ENCODE measurements around the gene NEDD4L.

NEDD4L gene

DNA sequence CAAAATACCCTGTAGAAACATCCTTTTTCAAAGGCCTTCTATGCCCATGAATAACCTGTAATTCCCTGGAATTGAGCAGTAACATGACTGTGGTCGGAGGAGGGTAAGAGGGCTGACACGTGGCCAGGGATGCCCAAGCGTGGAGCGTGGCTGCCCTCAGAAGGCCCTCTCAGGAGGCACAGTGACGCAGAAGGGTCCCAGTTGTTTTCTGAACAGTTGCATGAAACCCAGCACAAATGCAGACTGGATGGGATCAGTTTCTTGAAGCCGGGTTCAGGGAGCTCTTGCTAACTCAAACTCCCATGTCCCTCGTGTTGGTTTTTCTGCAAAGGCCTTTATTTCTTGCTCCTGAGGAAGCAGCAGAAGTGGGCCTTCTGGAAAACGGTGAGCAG lies 347.9 kb downstream of the NEDD4L start:
- DNase-seq, result no peak

GRCh38 chr18:58392324-58393000 lies 348.4 kb downstream of the NEDD4L start:
- peak in 2 of 51 donors; percentile 8 to 9 for DNase-seq

DNA sequence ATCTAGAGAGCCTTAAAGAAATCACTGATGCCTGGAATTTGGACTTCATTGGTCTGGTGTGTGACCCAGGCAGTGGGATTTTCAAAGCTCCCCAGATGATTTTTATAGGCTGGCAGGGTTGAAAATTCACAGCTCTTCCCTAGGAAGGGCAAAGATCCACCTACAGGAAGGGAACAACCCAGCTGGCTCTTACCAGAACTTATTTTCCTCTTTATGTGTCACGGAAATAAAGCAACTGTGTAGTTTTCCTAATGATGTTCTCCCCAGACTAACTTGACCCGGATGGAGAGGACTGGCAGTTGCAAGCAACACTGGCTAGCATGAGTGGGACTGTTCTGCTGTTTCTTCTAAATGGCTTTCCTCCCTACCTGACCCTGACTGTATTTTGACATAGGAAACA lies 349.3 kb downstream of the NEDD4L start:
- DNase-seq, result no peak

- DNase-seq, result peak in 1 of 51 donors; percentile 2
These were observed 350.0 kb downstream of the NEDD4L start for GRCh38 chr18:58394046-58394445.

DNA sequence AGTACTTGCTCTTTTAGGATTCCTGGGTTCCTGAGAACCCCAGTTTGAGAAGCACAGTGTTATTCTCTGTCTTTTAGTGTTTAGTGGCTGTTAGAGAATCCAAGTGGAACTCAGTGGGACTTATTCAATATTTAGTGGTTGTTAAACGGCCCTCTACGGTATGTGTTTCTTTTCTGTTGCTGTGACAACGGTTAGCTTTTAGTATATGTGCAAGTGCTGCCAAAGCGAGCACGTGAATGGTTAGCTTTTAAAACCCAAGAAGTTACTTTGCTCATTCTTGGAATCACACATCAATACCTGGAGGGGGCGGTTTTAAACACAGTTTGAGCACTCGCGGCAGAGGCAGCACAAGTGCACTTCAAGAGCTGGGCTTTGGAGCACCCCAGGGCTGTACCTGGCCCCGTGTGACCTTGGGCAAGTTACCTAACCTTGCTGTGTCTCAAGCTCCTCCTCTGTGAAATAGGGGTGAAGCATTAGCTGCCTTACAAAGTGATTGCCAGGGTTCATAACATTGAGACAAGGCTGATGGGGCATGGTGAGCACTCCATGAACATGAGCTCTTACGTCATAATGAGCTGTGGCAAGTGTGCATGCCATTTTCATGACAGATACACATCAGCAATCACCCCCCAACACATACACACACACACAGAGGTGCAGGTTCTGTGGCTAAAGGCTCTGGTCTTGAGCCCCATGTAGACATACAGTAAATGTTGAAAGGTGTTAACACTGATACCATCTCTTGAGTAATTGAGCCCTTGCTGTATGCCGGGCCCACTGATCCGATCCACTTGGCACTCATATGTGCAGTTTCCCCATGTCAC lies 350.8 kb downstream of the NEDD4L start:
- DNase-seq, result no peak

GRCh38 chr18:58396144-58396543 lies 352.1 kb downstream of the NEDD4L start:
- peak in 1 of 51 donors; percentile 4 for DNase-seq

- DNase-seq, result no peak
These were observed 352.9 kb downstream of the NEDD4L start for GRCh38 chr18:58396966-58397365.

DNA sequence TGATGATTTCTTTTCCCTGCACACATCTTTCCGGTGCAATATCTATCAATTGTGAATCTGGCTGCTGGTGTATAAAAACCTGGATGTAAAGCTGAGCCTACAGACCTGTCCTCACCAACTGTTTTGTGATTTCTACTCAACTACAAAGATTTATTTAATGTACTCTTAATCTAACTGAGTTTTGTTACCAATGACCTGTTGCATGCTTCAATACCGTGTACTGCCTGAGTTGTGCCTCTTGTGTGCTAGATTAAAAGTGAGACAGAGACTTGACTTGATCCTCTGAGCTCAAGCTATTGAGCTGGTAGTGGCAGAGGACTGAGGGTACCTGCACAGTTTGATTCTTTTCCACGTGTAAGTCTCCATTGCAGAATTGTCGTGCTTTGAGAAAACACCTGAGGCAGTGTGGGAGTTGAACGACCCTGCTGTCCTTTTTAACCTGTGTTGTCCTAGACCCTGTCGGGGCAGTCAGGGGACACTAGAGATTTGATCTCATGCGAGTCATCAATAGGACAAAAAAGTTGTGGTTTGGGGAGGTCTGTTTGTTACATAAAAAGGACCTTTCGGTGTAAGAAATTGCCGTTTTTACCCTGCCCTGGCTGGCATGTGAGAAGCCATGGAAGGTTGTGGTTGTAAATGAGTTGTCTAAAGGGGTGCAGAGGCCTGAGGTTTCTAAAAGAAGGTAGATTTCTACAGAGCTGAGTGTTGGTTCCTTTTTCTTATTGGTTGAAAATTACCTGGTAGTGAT lies 353.5 kb downstream of the NEDD4L start:
- DNase-seq, result no peak

GRCh38 chr18:58398648-58399398 lies 354.8 kb downstream of the NEDD4L start:
- DNase-seq, result no peak

DNA sequence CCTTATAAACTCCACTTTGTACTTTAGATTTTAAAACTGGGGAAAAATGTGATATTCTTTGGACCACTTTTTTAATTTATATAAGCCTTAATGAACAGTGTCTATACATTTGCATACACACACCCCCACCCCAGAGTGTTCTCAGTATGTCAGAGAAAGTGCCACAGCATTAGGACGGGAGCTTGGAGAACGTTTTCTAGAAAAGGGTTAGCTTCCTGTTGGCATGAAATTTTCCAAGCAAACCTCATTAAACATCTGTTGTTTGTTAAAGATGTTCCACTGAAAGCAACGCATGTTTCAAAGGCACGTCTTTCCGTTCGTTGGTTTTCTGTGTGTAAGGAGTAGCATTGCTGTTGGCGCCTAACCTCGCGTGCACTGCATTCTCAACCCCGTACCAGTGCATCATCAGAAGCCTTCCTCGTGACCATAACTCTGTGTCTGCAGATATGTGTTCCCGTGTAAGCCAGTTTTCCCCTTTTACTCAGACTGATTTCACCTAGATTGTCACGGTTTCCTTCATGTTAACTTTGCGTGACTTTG lies 356.4 kb downstream of the NEDD4L start:
- DNase-seq, result no peak

DNA sequence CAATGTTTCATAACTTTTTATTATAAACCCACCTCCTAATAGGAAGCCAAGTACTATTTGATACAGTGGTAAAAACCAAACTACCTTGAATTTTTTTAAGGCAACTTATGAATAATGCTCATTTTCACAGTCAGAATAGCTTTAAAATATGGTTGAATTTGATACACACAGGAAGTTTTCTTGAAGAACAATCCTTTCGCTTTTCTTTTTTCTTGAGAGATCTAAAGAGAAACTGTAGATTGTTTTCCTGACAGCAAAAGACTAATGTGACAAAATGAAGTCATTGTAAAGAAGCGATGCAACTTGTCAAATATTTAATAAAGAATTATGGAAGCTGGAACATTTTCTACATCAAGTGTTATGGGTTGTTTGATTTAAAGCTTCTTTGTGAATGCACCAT lies 357.2 kb downstream of the NEDD4L start:
- no peak for DNase-seq

- no peak for DNase-seq
These were observed 358.2 kb downstream of the NEDD4L start for GRCh38 chr18:58402247-58402646.

DNA sequence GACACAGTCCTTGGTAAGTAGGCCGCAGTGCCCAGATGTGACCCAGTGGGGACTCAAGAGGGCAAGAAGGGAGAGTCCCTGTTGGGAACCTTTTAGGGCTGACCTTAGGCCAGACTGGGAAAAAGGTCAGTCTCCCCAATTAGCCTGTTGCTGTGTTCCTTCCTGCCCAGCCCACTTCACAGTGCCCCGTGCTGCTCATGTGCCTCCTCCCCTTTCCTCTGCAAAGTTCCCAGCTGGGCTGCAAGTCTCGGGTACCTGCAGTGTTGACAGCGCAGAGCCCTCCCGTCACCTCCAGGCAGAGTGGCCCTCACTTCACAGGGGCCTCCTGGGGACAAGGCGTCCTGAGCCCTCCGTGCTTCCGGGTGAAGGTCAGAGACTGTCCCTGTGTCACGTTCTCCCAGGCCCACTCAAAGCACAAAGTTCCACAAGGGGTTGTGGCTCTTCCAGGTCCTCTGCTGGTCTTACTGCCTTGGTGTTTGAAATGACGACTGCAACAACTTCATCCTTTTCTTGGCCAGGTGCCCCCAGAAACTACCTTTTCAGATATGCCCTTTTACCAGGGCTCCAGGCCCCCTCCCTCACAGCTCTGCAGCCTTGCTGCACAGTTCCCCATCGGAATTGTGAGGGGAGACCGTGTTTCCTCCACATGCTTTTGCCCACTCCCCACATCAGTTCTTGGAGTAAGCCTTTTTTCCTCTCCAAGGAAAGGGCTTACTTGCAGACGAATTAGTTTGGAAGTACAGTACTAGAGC lies 359.1 kb downstream of the NEDD4L start:
- no peak for DNase-seq

DNA sequence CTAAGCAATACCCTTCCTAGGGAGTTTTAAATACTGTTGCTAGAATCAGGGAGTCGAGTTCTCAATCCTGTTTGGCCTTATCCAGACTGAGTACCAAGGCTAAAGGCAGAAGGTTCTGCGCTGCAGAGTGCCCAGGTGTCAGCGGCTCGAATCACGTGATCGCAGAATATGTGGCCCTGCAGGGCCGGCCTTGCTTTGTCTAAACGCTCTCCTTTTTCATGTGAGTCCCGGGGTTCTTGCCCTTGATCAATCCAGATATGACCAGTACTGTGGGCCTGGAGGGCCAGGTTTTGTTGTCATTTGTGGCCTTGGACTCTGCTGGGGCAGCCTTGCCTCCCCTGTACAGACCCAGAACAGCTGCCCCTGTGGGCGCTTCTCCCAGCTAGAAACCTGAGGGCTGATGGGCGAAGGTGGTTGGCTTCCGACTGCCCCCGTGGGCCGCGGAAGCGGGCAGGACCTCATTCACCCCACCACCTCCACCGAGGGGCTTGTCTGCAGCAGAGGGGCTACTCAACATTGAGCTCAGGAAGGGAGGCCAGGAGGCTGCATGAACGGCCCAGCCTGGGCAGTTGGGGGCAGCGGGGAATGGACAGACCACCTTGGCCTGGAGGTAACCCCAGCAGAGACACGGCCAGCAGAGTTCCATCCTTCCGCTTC lies 359.9 kb downstream of the NEDD4L start:
- DNase-seq, result no peak

DNA sequence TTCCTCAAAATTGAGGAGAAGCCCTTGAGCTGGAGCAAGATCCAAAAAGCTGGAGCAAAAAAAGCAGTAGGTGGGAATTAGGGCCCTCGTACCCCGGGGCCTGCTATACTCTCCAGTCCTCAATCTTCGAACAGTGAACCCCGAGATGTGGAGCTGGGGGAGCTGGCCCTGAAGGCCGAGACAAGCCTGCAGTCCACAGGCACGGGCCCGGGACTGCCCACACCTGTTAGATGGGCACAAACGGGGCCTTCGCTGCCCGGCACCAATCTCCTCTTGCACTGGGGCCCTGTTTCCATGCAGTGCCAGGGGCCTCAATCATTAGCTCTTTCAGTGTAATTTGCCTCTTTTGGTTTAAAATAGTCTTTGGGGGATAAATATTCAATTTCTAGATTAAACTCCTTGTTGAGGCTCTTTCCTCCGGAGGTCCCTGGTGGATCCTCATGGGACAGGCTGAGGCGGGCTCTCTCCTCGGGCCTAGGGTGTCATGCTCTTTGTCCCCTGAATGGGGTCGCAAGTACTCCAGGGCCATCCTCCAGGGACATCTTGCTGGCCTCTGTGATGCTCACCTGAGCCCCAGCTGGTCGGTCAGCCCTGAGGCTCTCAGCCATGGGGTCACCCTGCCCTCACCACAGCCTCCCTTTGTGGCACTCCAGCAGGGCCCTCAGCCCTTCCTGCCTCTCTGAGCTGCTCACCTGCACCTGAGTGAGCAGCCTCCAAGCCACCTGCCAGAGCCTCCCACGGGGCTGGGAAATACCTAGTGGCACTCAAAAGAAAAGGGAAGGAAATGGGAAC lies 361.3 kb downstream of the NEDD4L start:
- DNase-seq, result no peak

DNA sequence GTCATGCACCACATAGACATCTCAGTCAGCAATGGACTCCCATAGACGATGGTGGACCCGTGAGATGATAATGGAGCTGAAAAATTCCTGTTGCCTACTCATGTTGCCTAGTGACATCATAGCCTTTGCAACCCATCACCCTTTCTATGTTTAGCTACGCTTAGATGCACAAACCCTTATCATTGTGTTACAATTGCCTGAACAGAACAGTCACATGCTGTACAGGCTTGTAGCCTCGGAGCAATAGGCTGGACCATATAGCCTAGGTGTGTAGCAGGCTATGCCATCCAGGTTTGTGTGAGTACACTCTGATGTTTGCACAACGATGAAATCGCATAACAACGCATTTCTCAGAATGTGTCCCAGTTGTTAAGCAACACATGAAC lies 363.2 kb downstream of the NEDD4L start:
- DNase-seq, result no peak

DNA sequence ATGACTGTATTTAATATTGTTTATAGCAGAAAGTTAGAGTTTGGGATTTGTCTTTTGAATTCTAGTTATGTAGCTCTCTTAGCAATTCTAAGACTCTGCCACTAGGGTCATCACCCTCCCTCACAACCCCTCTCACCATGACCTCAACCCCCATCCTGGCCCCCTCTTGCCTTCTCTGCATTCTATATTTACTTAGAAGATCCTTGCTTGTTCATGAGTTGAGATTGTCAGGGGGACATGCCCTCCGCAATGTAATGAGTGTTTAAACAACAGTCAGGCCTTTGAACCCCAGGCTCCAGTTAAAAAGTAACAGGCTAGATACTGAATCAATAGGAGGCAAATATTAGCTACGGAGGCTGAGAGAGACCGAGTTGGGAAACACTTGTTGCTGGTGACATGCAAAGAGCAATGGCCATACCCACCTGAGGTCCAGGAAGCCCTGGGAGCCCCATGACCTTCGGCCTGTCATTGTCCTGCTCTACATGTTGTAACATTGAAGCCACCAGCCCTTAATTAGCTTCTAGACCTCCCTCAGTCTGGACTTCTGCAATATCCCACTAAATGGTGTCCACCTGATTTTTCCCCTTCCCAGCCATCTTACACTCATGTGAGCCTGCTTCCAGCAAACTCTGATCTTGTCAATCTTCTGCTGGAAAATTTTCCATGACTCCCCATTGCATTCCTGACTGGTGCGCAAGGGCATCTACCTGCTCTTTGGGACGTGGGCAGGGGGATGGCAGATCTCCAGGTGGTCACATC lies 363.8 kb downstream of the NEDD4L start:
- DNase-seq, result no peak

DNA sequence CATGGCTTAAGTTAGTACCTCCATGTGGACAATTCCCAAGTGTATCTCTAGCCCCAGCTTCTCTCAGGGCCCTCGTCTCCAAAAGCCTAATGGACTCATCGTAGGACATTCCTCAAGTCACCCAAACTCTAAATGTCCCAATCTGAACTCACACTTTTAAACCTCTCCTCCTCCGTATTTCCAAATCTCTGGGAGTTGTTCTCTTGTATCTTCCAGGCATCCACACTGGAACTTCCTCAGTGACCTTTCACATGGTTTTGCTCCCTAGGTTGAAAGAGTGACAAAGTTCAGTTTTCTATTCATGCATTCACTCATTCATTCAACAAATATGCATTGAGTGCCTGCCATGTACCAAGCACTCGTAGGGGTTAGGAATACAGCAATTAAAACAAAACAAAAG lies 364.6 kb downstream of the NEDD4L start:
- DNase-seq, result no peak

Data from hypothalamus (tissue), 51 donors.